ENCODE results near the gene KCNG1. TPM values are rescaled to one million over a fixed set of nuclear protein-coding genes. Genes with fewer than 3 reads are reported as not detected.

Gene KCNG1
- total and polyA plus RNA-seq, 12 donors = 0.14 to 5.3 (median 1.3) TPM; not detected in 3

DNA sequence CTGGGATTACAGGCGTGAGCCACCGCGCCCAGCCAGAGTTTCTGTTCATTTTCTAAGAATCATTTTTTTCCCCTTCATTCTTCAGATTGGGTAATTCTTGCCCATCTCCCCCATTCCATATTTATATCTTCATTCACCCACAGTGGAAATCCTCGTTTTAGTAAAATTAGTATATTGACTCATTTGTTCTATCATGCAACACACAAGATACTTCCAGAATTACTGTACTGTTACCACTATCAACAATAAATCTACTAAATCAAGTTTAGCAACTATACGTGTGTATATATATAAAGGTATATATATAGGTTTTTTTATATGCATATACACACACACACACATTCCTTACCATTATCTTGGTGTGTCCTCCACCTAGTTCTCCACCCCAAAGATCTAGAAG is 41.2 kb upstream of the KCNG1 start:
- no peaks in the 10 kb centered on the region for H3K36me3 ChIP-seq (replicated peaks in 1 of 2)
- DNase-seq = no peak
- WGBS, 4 donors = 69 to 79% (median 75%) methylated on average over 5 of the region's 5 CpGs
- H3K4me1 ChIP-seq (replicated peaks in 1 of 2) = no peaks in the 10 kb centered on the region
- no peaks in the 10 kb centered on the region for H3K27me3 ChIP-seq
- H3K4me3 ChIP-seq = no peak overlapping the region
- H3K9me3 ChIP-seq (replicated peaks in 1 of 3) = no peaks in the 10 kb centered on the region
- TF ChIP-seq, protein P1, sequence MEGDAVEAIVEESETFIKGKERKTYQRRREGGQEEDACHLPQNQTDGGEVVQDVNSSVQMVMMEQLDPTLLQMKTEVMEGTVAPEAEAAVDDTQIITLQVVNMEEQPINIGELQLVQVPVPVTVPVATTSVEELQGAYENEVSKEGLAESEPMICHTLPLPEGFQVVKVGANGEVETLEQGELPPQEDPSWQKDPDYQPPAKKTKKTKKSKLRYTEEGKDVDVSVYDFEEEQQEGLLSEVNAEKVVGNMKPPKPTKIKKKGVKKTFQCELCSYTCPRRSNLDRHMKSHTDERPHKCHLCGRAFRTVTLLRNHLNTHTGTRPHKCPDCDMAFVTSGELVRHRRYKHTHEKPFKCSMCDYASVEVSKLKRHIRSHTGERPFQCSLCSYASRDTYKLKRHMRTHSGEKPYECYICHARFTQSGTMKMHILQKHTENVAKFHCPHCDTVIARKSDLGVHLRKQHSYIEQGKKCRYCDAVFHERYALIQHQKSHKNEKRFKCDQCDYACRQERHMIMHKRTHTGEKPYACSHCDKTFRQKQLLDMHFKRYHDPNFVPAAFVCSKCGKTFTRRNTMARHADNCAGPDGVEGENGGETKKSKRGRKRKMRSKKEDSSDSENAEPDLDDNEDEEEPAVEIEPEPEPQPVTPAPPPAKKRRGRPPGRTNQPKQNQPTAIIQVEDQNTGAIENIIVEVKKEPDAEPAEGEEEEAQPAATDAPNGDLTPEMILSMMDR (IDR thresholded peaks at IDR 0.05) = no peak
- TF ChIP-seq POLR2A (IDR thresholded peaks at IDR 0.05) = no peak
- intact Hi-C loops (cut with DNase I) = no loop called here
- no peak overlapping the region for H3K27ac ChIP-seq

DNA sequence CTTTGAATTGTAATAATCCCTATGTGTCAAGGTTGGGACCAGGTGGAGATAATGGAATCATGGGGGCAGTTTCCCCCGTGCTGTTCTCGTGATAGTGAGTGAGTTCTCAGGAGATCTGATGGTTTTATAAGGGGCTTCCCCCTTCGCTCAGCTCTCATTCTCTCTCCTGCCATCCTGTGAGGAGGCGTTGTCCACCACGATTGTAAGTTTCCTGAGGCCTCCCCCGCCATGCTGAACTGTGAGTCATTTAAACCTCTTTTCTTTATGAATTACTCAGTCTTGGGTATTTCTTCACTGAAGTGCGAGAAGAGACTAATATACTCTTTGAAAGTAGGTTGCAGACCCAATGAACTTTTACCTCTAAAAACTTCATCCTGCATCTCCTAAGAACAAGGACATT is 39.2 kb upstream of the KCNG1 start:
- Histone ChIP-seq H3K4me3 (no peak overlapping the region), H3K4me1 (replicated peaks in 1 of 2) (no peaks in the 10 kb centered on the region), H3K27ac (no peak overlapping the region), H3K27me3 (no peaks in the 10 kb centered on the region), H3K9me3 (replicated peaks in 1 of 3) (no peaks in the 10 kb centered on the region), H3K36me3 (replicated peaks in 1 of 2) (no peaks in the 10 kb centered on the region)
- TF ChIP-seq POLR2A (IDR thresholded peaks at IDR 0.05) = no peak
- TF ChIP-seq, protein P1 (IDR thresholded peaks at IDR 0.05) = no peak
- no peak for DNase-seq
- intact Hi-C loops (cut with DNase I) = no loop called here
- WGBS, 4 donors = 58 to 70% (median 65%) methylated on average over 7 of the region's 7 CpGs

DNA sequence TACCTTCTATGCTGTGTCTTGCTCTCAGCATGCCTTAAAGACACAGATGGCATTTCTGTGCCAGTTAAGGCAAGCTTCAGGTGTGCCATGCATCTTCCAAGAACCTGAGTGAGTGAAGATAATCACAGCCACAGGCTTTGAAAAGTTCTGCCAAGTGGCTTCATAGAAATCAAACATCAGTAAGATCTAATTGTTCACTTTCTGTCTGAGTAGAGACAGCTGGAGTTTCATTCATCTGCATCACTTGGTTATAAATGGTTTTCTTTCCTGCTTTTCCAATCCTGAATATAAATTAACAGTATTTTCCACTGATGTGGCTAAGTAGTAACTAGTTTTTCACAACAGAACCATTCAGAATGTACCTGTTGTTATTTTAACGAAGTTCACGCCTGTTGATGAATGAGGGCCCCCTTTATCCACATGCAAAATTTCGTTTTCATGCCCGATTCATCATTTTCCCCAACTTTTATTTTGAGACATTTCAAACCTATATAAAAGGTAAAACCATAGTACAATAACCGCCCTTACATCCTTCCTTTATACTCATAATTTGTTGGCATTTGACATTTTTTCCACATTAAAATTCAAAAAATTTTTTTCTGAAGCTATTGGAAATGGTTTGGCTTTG is 38.6 kb upstream of the KCNG1 start:
- Histone ChIP-seq H3K27ac (no peak overlapping the region), H3K9me3 (replicated peaks in 1 of 3) (no peaks in the 10 kb centered on the region), H3K27me3 (no peaks in the 10 kb centered on the region), H3K36me3 (replicated peaks in 1 of 2) (no peaks in the 10 kb centered on the region), H3K4me1 (replicated peaks in 1 of 2) (no peaks in the 10 kb centered on the region), H3K4me3 (no peak overlapping the region)
- WGBS, 4 donors = 63 to 77% (median 71%) methylated on average over 5 of the region's 5 CpGs
- no peak for DNase-seq
- TF ChIP-seq, protein P1 (IDR thresholded peaks at IDR 0.05) = no peak
- TF ChIP-seq POLR2A (IDR thresholded peaks at IDR 0.05) = no peak
- intact Hi-C loops (cut with DNase I) = no loop called here

DNA sequence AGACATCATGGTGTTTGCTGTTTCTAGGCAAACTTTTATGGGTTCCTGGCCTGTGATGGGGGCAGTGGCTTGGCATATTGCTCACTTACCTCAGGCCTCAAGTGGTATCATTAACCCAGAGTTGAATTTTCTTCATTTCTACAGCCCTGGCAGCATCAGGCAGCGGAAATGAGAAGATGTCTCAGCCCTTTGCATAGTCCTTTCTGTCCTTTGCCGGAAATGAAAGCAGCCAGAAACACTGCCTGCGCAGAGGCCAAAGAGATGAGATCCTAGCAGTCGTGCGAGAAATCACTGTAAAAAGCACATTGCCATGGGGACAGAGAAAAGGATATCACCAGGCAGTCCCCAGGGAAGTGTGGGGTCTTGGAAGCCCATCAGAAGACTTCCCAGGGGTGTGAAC is 37.4 kb upstream of the KCNG1 start:
- no peaks in the 10 kb centered on the region for H3K36me3 ChIP-seq (replicated peaks in 1 of 2)
- H3K4me3 ChIP-seq = no peak overlapping the region
- H3K27ac ChIP-seq = no peak overlapping the region
- no peaks in the 10 kb centered on the region for H3K4me1 ChIP-seq (replicated peaks in 1 of 2)
- 80 to 85% (median 83%) methylated on average over 5 of the region's 5 CpGs for WGBS, 4 donors
- DNase-seq = no peak
- no peaks in the 10 kb centered on the region for H3K27me3 ChIP-seq
- TF ChIP-seq, protein P1 (IDR thresholded peaks at IDR 0.05) = no peak
- no peak for TF ChIP-seq POLR2A (IDR thresholded peaks at IDR 0.05)
- no peaks in the 10 kb centered on the region for H3K9me3 ChIP-seq (replicated peaks in 1 of 3)
- intact Hi-C loops (cut with DNase I) = no loop called here
